Right cardiac atrium (tissue), 5 donors: Measurements from ENCODE around the gene PKP3. TPM values are rescaled to one million over a fixed set of nuclear protein-coding genes. Genes with fewer than 3 reads are reported as not detected.
A peak's percentile ranks its signal among the peaks of the same experiment; 100 is the strongest.
"Not testable (repeated sequence)": the region's sequence is repeated elsewhere in the genome, so short reads cannot be mapped to it uniquely, and the experiment has no call there.

Source experiments
- ATAC-seq, 2 donors: fragments of 200-7000 bp; cut with Tn5 transposase; one replicate each; pipeline versions ENCODE4 v1.8.0 to v1.9.1; 2020; ENCODE audit warnings: moderate library complexity in 2 of 2, mild to moderate bottlenecking in 1 of 2
- DNase-seq, 3 donors: peaks; one replicate each; pipeline ENCODE4 v3.0.0-alpha.2; 2020
- H3K27ac ChIP-seq: one replicate; pipeline ENCODE4 v1.5.1; 2013; ENCODE audit warnings: mild to moderate bottlenecking, low read length, control low read depth, moderate library complexity
- H3K27me3 ChIP-seq: one replicate; pipeline ENCODE4 v1.6.1; 2013; ENCODE audit not compliant: control insufficient read depth, insufficient read depth
- H3K4me1 ChIP-seq: one replicate; pipeline ENCODE4 v1.6.1; 2013; ENCODE audit warnings: low read length; ENCODE audit not compliant: control insufficient read depth, insufficient read depth
- H3K4me3 ChIP-seq: one replicate; pipeline ENCODE4 v1.5.1; 2013; ENCODE audit warnings: low read length, control low read depth
- H3K9me3 ChIP-seq: one replicate; pipeline ENCODE4 v1.6.1; 2013; ENCODE audit warnings: low read length; ENCODE audit not compliant: control insufficient read depth
- WGBS: extraction: QIAGEN DNeasy Blood & Tissue Kit; methylation state at CpG from one replicate; pipeline ENCODE4 v1.1.7; 2013; 5-methylcytosine and 5-hydroxymethylcytosine counted together
- intact Hi-C, 4 donors: fragments of 100-400 bp; cut with DNase I; formaldehyde crosslinking; loops; one replicate each; pipeline versions ENCODE4 v1.11.0 to v1.14.0; 2022 to 2023
- long read RNA-seq, 4 donors: library from polyadenylated mRNA; unstranded; transcript quantifications; one replicate each; pipeline ENCODE4 v2.0.0, GENCODE V29; 2020 to 2021
- polyA plus RNA-seq: library from polyadenylated mRNA; stranded (reverse); fragments of 200-250 nt; gene quantifications from one replicate; pipeline ENCODE4 v1.2.3, GENCODE V29; 2013
- total RNA-seq, 4 donors: library from RNA; stranded (reverse); fragmentation: NEBNext Ultra II Directional; extraction: Animal tissue kit (Norgen Biotek cat#: 25700); gene quantifications; one replicate each; pipeline ENCODE4 v1.2.1, GENCODE V29; 2021
- donor health status: healthy with polysubstance abuse.
- donor health status: DM: no; HTN: yes; CAD: no.
- donor health status: DM: no; HTN: no; CAD: no.
- donor health status: DM: no; HTN: yes; CAD: no; lungs with severe emphysema.
- donor health status: DM: yes; HTN: yes; CAD: no.

The PKP3 gene
- total RNA-seq (under 1 TPM; 0.26 to 0.88 (median 0.63) TPM), polyA plus RNA-seq (0.36 TPM)
- long read RNA-seq, donor 1, partial matches to known transcripts, result 2 of 2 reads
- long read RNA-seq, donor 1, other reads (novel, unspliced or antisense), result 0 of 2 reads
- long read RNA-seq, donor 2, result 0 reads
- long read RNA-seq, donor 3, partial matches to known transcripts, result 2 of 2 reads
- long read RNA-seq, donor 3, other reads (novel, unspliced or antisense), result 0 of 2 reads
- long read RNA-seq, donor 4, partial matches to known transcripts, result 0 of 1 reads
- long read RNA-seq, donor 4, other reads (novel, unspliced or antisense), result 1 of 1 reads

GRCh38 chr11:394034-394857 is at the start of gene PKP3:
Gene PKP3, plus strand, starts transcription at chr11:394209. Its CDS starts 84 bp downstream, at chr11:394293.
- DNase-seq, result no peak
- ATAC-seq, result peak; percentile 30 to 58
- intact Hi-C loops, result no loop called here
- H3K27me3 ChIP-seq, result no peaks in the 10 kb centered on the region
- no peaks in the 10 kb centered on the region for H3K4me1 ChIP-seq
- 59% methylated on average over 57 of the region's 57 CpGs for WGBS
- no peak within 1 kb of the TSS for H3K4me3 ChIP-seq
- no peaks in the 10 kb centered on the region for H3K9me3 ChIP-seq
- no peak within 1 kb of the TSS for H3K27ac ChIP-seq

GRCh38 chr11:344836-345578 is 49.0 kb upstream of the PKP3 start:
- Histone ChIP-seq H3K27me3 (no peaks in the 10 kb centered on the region), H3K4me1 (no peaks in the 10 kb centered on the region), H3K9me3 (no peaks in the 10 kb centered on the region), H3K4me3 (no peak overlapping the region), H3K27ac (no peak overlapping the region)
- intact Hi-C loops, result no loop called here
- WGBS, result 89% methylated on average over 11 of the region's 11 CpGs
- no peak for ATAC-seq
- DNase-seq, result no peak

- intact Hi-C loops, result no loop called here
- no peaks in the 10 kb centered on the region for H3K27me3 ChIP-seq
- DNase-seq (peak in 1 of 3 donors; percentile 16), ATAC-seq (no peak)
- no peak overlapping the region for H3K4me3 ChIP-seq
- no peaks in the 10 kb centered on the region for H3K4me1 ChIP-seq
- WGBS, result 83% methylated on average over 3 of the region's 3 CpGs
- H3K9me3 ChIP-seq, result no peaks in the 10 kb centered on the region
- no peak overlapping the region for H3K27ac ChIP-seq
Measured at GRCh38 chr11:346529-346928, 47.5 kb upstream of the PKP3 start.

GRCh38 chr11:349270-349954 is 44.6 kb upstream of the PKP3 start:
- H3K9me3 ChIP-seq, H3K4me1 ChIP-seq, intact Hi-C loops, H3K4me3 ChIP-seq, ATAC-seq, H3K27me3 ChIP-seq, H3K27ac ChIP-seq: not testable (repeated sequence)
- WGBS, result 89% methylated on average over 8 of the region's 8 CpGs
- DNase-seq, result peak in 1 of 3 donors; percentile 11

- H3K9me3 ChIP-seq, H3K27me3 ChIP-seq, H3K4me1 ChIP-seq, H3K4me3 ChIP-seq, ATAC-seq, H3K27ac ChIP-seq: not testable (repeated sequence)
- DNase-seq, result peak in 1 of 3 donors; percentile 4
- intact Hi-C loops, result loop anchor here in 1 of 4 donors (10.0 kb wide), 1 partner anchor 45 kb away; the partner anchor contains the start of gene IFITM2
- 71% methylated on average over 16 of the region's 16 CpGs for WGBS
Measured at GRCh38 chr11:350033-350722, 43.8 kb upstream of the PKP3 start.

GRCh38 chr11:350723-351255 is 43.2 kb upstream of the PKP3 start:
- DNase-seq, result peak in 2 of 3 donors; percentile 21 to 53
- intact Hi-C loops, result loop anchor here in 1 of 4 donors (10.0 kb wide), 1 partner anchor 46 kb away; the partner anchor contains the start of gene IFITM2

GRCh38 chr11:351411-351810 is 42.6 kb upstream of the PKP3 start:
- 97% methylated on average over 14 of the region's 14 CpGs for WGBS
- Histone ChIP-seq H3K9me3 (no peaks in the 10 kb centered on the region), H3K27me3 (no peaks in the 10 kb centered on the region), H3K4me1 (peaks cover 3% of the 10 kb centered on the region), H3K27ac (no peak overlapping the region), H3K4me3 (no peak overlapping the region)
- intact Hi-C loops, result loop anchor here in 1 of 4 donors (10.0 kb wide), 1 partner anchor 47 kb away; the partner anchor contains the start of gene IFITM2
- DNase-seq, result peak in 1 of 3 donors; percentile 28
- no peak for ATAC-seq

More at GRCh38 chr11:350723-351255, 43.2 kb upstream of the PKP3 start:
- ATAC-seq, result no peak
- Histone ChIP-seq H3K27ac (no peak overlapping the region), H3K4me1 (peaks cover 3% of the 10 kb centered on the region), H3K9me3 (no peaks in the 10 kb centered on the region), H3K27me3 (no peaks in the 10 kb centered on the region), H3K4me3 (no peak overlapping the region)
- 75% methylated on average over 18 of the region's 18 CpGs for WGBS

GRCh38 chr11:352456-353031 is 41.5 kb upstream of the PKP3 start:
- DNase-seq, result peak in 1 of 3 donors; percentile 9
- no peaks in the 10 kb centered on the region for H3K27me3 ChIP-seq
- no peak overlapping the region for H3K4me3 ChIP-seq
- H3K27ac ChIP-seq, result peak overlapping the region; percentile 3
- intact Hi-C loops, result loop anchor here in 1 of 4 donors (10.0 kb wide), 1 partner anchor 48 kb away; the partner anchor contains the start of gene IFITM2
- H3K9me3 ChIP-seq, result no peaks in the 10 kb centered on the region
- peaks cover 3% of the 10 kb centered on the region for H3K4me1 ChIP-seq
- WGBS, result 94% methylated on average over 12 of the region's 12 CpGs
- ATAC-seq, result no peak

GRCh38 chr11:353179-353873 is 40.7 kb upstream of the PKP3 start:
- peak overlapping the region; percentile 87 for H3K27ac ChIP-seq
- intact Hi-C loops, result loop anchor here in 1 of 4 donors (10.0 kb wide), 1 partner anchor 49 kb away; the partner anchor contains the start of gene IFITM2
- no peak overlapping the region for H3K4me3 ChIP-seq
- H3K4me1 ChIP-seq, result peaks cover 3% of the 10 kb centered on the region
- ATAC-seq, result peak; percentile 64 to 67
- H3K27me3 ChIP-seq, result no peaks in the 10 kb centered on the region
- H3K9me3 ChIP-seq, result no peaks in the 10 kb centered on the region
- peak; percentile 93 to 97 (median 95) for DNase-seq
- 32% methylated on average over 16 of the region's 16 CpGs for WGBS
